Nephron progenitor cell (in vitro differentiated cells): Measurements from ENCODE around the gene PLXNA1.

Experiments
- DNase-seq: peaks from one replicate; pipeline ENCODE4 v3.0.0; 2021
- H3K27ac Mint-ChIP-seq: 2 replicates; pipeline ENCODE4 v1.8.0; 2021; ENCODE audit warnings: mild to moderate bottlenecking, moderate library complexity, mixed read lengths
- H3K27me3 Mint-ChIP-seq: 2 replicates; pipeline ENCODE4 v1.8.0; 2021; ENCODE audit warnings: mild to moderate bottlenecking, low read depth, mixed read lengths; ENCODE audit not compliant: poor library complexity
- H3K36me3 Mint-ChIP-seq: 2 replicates; pipeline ENCODE4 v1.8.0; 2021; ENCODE audit warnings: low read depth, mixed read lengths
- H3K4me1 Mint-ChIP-seq: 2 replicates; pipeline ENCODE4 v1.8.0; 2021; ENCODE audit warnings: mixed read lengths
- H3K4me3 Mint-ChIP-seq: 2 replicates; pipeline ENCODE4 v1.8.0; 2021; ENCODE audit warnings: mild to moderate bottlenecking, moderate library complexity, mixed read lengths
- H3K9me3 Mint-ChIP-seq: 2 replicates; pipeline ENCODE4 v1.8.0; 2021; ENCODE audit warnings: mild to moderate bottlenecking, moderate library complexity, mixed read lengths
- CTCF ChIP-seq: fragments of 200-600 bp; sonication (generic); IDR thresholded peaks from 2 replicates; pipeline ENCODE4 v1.5.0; 2021; ENCODE audit warnings: antibody characterized with exemption

The PLXNA1 gene

DNA sequence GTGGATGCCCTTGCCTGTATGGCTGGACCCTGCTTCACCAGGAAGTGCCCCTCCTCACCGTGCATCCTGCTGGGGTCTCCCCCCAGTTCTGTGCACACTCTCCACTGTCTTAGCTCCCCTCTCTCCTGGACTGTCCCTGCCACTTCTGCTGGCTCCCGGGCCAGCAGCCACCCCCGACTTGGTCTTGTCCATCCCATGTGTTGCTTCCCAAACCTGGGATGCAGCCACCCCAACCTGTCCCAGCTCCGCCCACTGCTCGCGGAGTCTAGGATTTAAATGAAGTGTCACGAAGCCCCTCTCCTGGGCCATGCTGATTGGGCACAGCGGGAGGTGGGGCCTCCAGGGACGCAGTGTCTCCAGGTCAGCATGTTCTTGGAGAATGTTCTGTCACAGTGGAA is 48.5 kb downstream of the PLXNA1 start:
- peaks cover 4% of the 10 kb centered on the region for H3K36me3 Mint-ChIP-seq
- TF ChIP-seq CTCF, result no peak
- H3K4me1 Mint-ChIP-seq, result peaks cover 4% of the 10 kb centered on the region
- no peak overlapping the region for H3K4me3 Mint-ChIP-seq
- H3K9me3 Mint-ChIP-seq, result no peaks in the 10 kb centered on the region
- no peaks in the 10 kb centered on the region for H3K27me3 Mint-ChIP-seq
- H3K27ac Mint-ChIP-seq, result peak overlapping the region; percentile 89
- DNase-seq, result no peak

- Mint-ChIP-seq H3K27ac (no peak overlapping the region), H3K4me3 (no peak overlapping the region), H3K4me1 (peaks cover 4% of the 10 kb centered on the region), H3K27me3 (no peaks in the 10 kb centered on the region), H3K36me3 (peaks cover 2% of the 10 kb centered on the region), H3K9me3 (no peaks in the 10 kb centered on the region)
- DNase-seq, result no peak
- no peak for TF ChIP-seq CTCF
Measured at GRCh38 chr3:127031845-127032244, 48.9 kb downstream of the PLXNA1 start.

- Mint-ChIP-seq H3K9me3 (no peaks in the 10 kb centered on the region), H3K4me1 (peaks cover 4% of the 10 kb centered on the region), H3K27me3 (no peaks in the 10 kb centered on the region), H3K27ac (no peak overlapping the region), H3K4me3 (no peak overlapping the region), H3K36me3 (no peaks in the 10 kb centered on the region)
- DNase-seq, result no peak
- TF ChIP-seq CTCF, result no peak
Measured at GRCh38 chr3:127032296-127032990, 49.5 kb downstream of the PLXNA1 start.
